BJ (cell line): ENCODE results near the gene CD101. TPM values are rescaled to one million over a fixed set of nuclear protein-coding genes. Genes with fewer than 3 reads are reported as not detected.

Experiments used
- CTCF ChIA-PET: fragments of 350-600 bp; formaldehyde crosslinking; extraction: SDS; loops from one replicate; lab custom pipeline; 2021; ENCODE audit warnings: antibody characterized with exemption, inconsistent platforms; lab: Yijun Ruan, JAX
- POLR2A ChIA-PET: fragments of 300-600 bp; sonication (Branson Sonifier 250); formaldehyde crosslinking; extraction: SDS; loops from one replicate; lab custom pipeline; 2021; ENCODE audit warnings: antibody characterized with exemption; lab: Charles Lee
- DNase-seq: peaks from one replicate; pipeline ENCODE4 v3.0.0-alpha.2; 2011; ENCODE audit warnings: low read depth
- H3K27me3 ChIP-seq: 2 replicates; pipeline ENCODE4 v1.6.0; 2011; ENCODE audit warnings: low read length; ENCODE audit not compliant: control insufficient read depth, insufficient read depth
- H3K36me3 ChIP-seq: 2 replicates; pipeline ENCODE4 v1.5.1; 2011; ENCODE audit warnings: low read length; ENCODE audit not compliant: control insufficient read depth, insufficient read depth
- H3K4me3 ChIP-seq: 2 replicates; pipeline ENCODE4 v1.5.1; 2011; ENCODE audit warnings: low read depth, mild to moderate bottlenecking, control low read depth, low read length
- polyA plus RNA-seq: library from polyadenylated mRNA; depleted of rRNA; stranded (reverse); fragments of >200 nt; gene quantifications from 2 replicates; pipeline ENCODE4 v1.2.3, GENCODE V29; 2011
- TF ChIP-seq, protein P1 (sequence below): IDR thresholded peaks from 2 replicates; pipeline ENCODE4 v1.5.1; 2011; ENCODE audit warnings: low read depth, mild to moderate bottlenecking, control low read depth, inconsistent platforms, low read length, moderate library complexity; ENCODE audit not compliant: insufficient read depth

Gene CD101
- polyA plus RNA-seq, 1 experiment, result 0.12 TPM

- ChIA-PET CTCF (no interaction called here), POLR2A (no interaction called here)
- no peak overlapping the region for H3K4me3 ChIP-seq
- TF ChIP-seq, protein P1, sequence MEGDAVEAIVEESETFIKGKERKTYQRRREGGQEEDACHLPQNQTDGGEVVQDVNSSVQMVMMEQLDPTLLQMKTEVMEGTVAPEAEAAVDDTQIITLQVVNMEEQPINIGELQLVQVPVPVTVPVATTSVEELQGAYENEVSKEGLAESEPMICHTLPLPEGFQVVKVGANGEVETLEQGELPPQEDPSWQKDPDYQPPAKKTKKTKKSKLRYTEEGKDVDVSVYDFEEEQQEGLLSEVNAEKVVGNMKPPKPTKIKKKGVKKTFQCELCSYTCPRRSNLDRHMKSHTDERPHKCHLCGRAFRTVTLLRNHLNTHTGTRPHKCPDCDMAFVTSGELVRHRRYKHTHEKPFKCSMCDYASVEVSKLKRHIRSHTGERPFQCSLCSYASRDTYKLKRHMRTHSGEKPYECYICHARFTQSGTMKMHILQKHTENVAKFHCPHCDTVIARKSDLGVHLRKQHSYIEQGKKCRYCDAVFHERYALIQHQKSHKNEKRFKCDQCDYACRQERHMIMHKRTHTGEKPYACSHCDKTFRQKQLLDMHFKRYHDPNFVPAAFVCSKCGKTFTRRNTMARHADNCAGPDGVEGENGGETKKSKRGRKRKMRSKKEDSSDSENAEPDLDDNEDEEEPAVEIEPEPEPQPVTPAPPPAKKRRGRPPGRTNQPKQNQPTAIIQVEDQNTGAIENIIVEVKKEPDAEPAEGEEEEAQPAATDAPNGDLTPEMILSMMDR, result no peak
- no peaks in the 10 kb centered on the region for H3K36me3 ChIP-seq
- no peak for DNase-seq
- H3K27me3 ChIP-seq, result peaks cover 2% of the 10 kb centered on the region; the same call in 1 of the 2 replicates
Measured at GRCh38 chr1:117030271-117030877, 28.8 kb downstream of the CD101 start.

DNA sequence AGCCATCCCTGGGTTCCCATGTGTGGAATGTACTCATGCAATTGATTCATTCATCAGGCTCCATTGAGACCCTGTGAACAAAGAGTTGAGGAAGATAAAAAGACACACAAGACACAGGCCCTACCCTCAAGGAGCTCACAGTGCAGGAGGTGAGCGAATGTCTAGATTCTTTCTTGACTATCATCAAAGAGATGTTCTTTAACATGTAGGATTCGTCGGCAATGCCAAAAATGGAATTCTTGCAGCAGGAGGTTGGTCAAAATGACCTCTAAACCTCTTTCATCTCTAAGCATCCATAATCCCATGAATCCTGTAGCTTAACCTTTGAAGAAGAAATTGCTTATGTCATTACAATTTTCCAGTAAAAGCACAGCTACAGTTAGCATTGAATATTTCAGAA lies 30.7 kb downstream of the CD101 start:
- TF ChIP-seq, protein P1, result no peak
- CTCF ChIA-PET, result interaction anchor here (1.1 to 1.6 kb wide), 2 partner anchors 14 to 16 kb away, joined by 3 read pairs; no protein-coding TSS in a partner anchor
- H3K4me3 ChIP-seq, result no peak overlapping the region
- DNase-seq, result no peak
- no peaks in the 10 kb centered on the region for H3K36me3 ChIP-seq
- H3K27me3 ChIP-seq, result peaks cover 2% of the 10 kb centered on the region; the same call in 1 of the 2 replicates
- POLR2A ChIA-PET, result no interaction called here

DNA sequence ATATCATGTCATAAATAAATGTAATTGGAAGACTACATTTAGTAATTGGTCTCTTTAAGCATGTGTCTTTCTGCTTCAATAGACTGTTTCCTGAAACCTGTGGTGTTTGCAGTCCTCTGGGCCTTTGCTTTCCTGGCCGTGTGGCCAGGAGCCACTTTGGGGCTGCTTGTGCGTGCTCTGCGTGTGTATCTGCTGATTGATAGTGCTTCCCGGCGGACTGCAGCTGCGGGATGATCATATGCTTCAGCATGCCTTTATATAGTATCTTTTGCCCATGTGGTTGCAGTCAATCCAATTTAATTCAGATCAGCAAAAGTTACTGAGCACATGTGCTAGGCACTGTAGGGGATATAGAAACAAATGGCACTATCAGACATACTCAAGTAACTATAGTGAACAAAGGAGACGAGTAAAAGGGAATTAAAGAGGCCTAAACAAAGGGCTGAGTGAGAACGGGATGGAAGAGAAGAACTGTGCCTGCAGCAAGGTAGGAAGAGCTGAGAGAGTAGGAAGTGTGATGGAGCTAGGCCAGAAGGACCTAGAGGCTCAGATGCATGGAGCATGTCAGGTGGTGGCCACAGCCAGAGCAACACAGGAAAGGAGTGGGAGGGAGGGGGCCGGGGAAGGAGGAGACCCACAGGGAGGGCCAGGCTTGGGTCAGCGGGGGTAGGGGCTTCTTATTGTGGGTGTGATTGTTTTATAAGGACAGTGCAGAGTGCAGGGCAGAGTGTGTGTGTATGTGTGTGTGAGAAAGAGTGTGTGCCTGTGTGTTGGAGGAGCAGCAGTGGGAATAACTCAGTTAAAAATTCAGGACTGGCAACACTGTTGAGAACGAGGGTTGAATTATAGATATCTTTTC lies 31.4 kb downstream of the CD101 start:
- ChIA-PET CTCF (interaction anchor here (1.6 kb wide), 1 partner anchor 13 kb away, joined by 3 read pairs; no protein-coding TSS in a partner anchor), POLR2A (no interaction called here)
- TF ChIP-seq, protein P1, result no peak
- no peak overlapping the region for H3K4me3 ChIP-seq
- H3K36me3 ChIP-seq, result no peaks in the 10 kb centered on the region
- H3K27me3 ChIP-seq, result peaks cover 2% of the 10 kb centered on the region; the same call in 1 of the 2 replicates
- DNase-seq, result no peak

GRCh38 chr1:117033772-117034171 lies 32.2 kb downstream of the CD101 start:
- no peak overlapping the region for H3K4me3 ChIP-seq
- ChIA-PET CTCF (no interaction called here), POLR2A (no interaction called here)
- H3K36me3 ChIP-seq, result no peaks in the 10 kb centered on the region
- TF ChIP-seq, protein P1, result no peak
- DNase-seq, result no peak
- H3K27me3 ChIP-seq, result peaks cover 2% of the 10 kb centered on the region; the same call in 1 of the 2 replicates

- ChIA-PET CTCF (no interaction called here), POLR2A (no interaction called here)
- peaks cover 2% of the 10 kb centered on the region; the same call in 1 of the 2 replicates for H3K27me3 ChIP-seq
- DNase-seq, result no peak
- TF ChIP-seq, protein P1, result no peak
- H3K36me3 ChIP-seq, result no peaks in the 10 kb centered on the region
- H3K4me3 ChIP-seq, result no peak overlapping the region
Measured at GRCh38 chr1:117034791-117035290, 33.3 kb downstream of the CD101 start.
